Measurements from ENCODE around the gene PPM1K. TPM values are rescaled to one million over a fixed set of nuclear protein-coding genes. Genes with fewer than 3 reads are reported as not detected.

Gene PPM1K
- total RNA-seq, 6 experiments from 2014 or later: 5.8 to 11.6 (median 6.7) TPM

GRCh38 chr4:88251924-88252323 is 32.4 kb downstream of the PPM1K start:
- no peak for TF ChIP-seq CTCF (IDR thresholded peaks at IDR 0.05)
- no peaks in the 10 kb centered on the region for H3K36me3 Mint-ChIP-seq (ENCODE audit: low read depth)
- H3K27me3 Mint-ChIP-seq (ENCODE audit: insufficient read depth): peaks cover 12% of the 10 kb centered on the region
- no peak for DNase-seq
- no peaks in the 10 kb centered on the region for H3K9me3 Mint-ChIP-seq
- no peak overlapping the region for H3K27ac Mint-ChIP-seq
- H3K4me3 Mint-ChIP-seq: no peak overlapping the region
- no peaks in the 10 kb centered on the region for H3K4me1 Mint-ChIP-seq (ENCODE audit: low read depth)

- Mint-ChIP-seq H3K27me3 (ENCODE audit: insufficient read depth) (peaks cover 12% of the 10 kb centered on the region), H3K4me1 (ENCODE audit: low read depth) (no peaks in the 10 kb centered on the region), H3K36me3 (ENCODE audit: low read depth) (no peaks in the 10 kb centered on the region), H3K27ac (no peak overlapping the region), H3K4me3 (no peak overlapping the region), H3K9me3 (no peaks in the 10 kb centered on the region)
- TF ChIP-seq CTCF (IDR thresholded peaks at IDR 0.05): no peak
- no peak for DNase-seq
Observed at GRCh38 chr4:88247148-88247547, 37.2 kb downstream of the PPM1K start.

- H3K27me3 Mint-ChIP-seq (ENCODE audit: insufficient read depth): peaks cover 12% of the 10 kb centered on the region
- H3K36me3 Mint-ChIP-seq (ENCODE audit: low read depth): no peaks in the 10 kb centered on the region
- H3K27ac Mint-ChIP-seq: no peak overlapping the region
- no peaks in the 10 kb centered on the region for H3K9me3 Mint-ChIP-seq
- DNase-seq: no peak
- no peak for TF ChIP-seq CTCF (IDR thresholded peaks at IDR 0.05)
- H3K4me3 Mint-ChIP-seq: no peak overlapping the region
- H3K4me1 Mint-ChIP-seq (ENCODE audit: low read depth): no peaks in the 10 kb centered on the region
Observed at GRCh38 chr4:88246600-88246999, 37.8 kb downstream of the PPM1K start.

GRCh38 chr4:88244816-88245579 is 39.4 kb downstream of the PPM1K start:
- H3K27ac Mint-ChIP-seq: no peak overlapping the region
- H3K27me3 Mint-ChIP-seq (ENCODE audit: insufficient read depth): peaks cover 12% of the 10 kb centered on the region
- H3K9me3 Mint-ChIP-seq: no peaks in the 10 kb centered on the region
- no peaks in the 10 kb centered on the region for H3K4me1 Mint-ChIP-seq (ENCODE audit: low read depth)
- no peak for TF ChIP-seq CTCF (IDR thresholded peaks at IDR 0.05)
- DNase-seq: no peak
- no peaks in the 10 kb centered on the region for H3K36me3 Mint-ChIP-seq (ENCODE audit: low read depth)
- H3K4me3 Mint-ChIP-seq: no peak overlapping the region

- TF ChIP-seq CTCF (IDR thresholded peaks at IDR 0.05): no peak
- Mint-ChIP-seq H3K27ac (no peak overlapping the region), H3K4me1 (ENCODE audit: low read depth) (no peaks in the 10 kb centered on the region), H3K36me3 (ENCODE audit: low read depth) (no peaks in the 10 kb centered on the region), H3K4me3 (no peak overlapping the region), H3K9me3 (no peaks in the 10 kb centered on the region), H3K27me3 (ENCODE audit: insufficient read depth) (peaks cover 10% of the 10 kb centered on the region)
- no peak for DNase-seq
Observed at GRCh38 chr4:88244056-88244455, 40.3 kb downstream of the PPM1K start.

All from HFFc6 (cell line).